ENCODE measurements around the gene CLK1. TPM values are rescaled to one million over a fixed set of nuclear protein-coding genes. Genes with fewer than 3 reads are reported as not detected.
A peak's percentile ranks its signal among the peaks of the same experiment; 100 is the strongest.

CLK1 gene
- total and polyA plus RNA-seq, 2 of the 13 experiments (the other 11 are each of a cell fraction or from before 2014, with no cell fraction given) = 66.6 to 101 TPM

DNA sequence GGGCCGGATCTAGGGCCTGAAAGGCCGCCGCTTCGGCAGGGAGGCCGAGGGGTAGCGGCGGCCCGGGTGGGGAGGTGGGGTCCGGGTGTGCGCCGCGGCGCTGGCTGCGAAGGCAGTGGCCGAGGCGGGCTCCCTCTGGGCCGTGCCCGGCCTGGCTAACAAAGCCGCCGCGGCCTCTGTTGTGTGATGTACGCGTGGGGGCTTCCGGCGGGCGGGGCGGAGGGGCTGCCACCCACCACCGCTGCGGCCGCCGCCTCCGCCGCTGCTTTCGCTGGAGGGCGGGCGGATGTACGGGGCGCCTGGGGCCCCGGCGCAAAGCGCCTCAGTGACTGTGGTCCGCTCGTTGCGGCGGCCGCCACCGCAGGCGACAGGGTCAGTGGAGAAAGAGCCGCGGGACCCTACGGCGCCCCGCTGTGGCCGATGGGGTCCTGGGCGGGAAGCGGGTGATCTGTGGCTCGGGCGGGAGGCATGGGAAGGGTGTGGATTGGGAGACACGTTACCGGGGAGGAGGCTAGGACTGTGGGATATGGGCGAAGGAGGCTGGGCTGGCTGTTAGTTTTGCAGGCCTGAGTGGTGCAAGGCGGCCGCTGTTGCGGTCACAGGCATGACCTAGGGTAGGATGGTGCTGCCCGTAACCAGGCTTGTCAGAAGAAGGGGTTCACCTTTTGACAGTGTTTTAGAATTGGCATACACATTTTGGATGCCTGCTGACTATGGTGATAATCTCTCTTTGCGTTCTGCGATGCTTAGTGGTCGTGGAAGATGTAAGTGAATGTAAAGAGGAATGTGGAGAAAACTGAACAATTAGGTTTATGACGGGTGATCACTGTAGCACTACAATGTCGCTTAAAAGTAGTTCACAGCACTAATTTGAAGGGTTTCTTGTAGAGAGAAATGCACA, 52.1 kb downstream of the CLK1 start (continued):
- TF ChIP-seq, protein P1, sequence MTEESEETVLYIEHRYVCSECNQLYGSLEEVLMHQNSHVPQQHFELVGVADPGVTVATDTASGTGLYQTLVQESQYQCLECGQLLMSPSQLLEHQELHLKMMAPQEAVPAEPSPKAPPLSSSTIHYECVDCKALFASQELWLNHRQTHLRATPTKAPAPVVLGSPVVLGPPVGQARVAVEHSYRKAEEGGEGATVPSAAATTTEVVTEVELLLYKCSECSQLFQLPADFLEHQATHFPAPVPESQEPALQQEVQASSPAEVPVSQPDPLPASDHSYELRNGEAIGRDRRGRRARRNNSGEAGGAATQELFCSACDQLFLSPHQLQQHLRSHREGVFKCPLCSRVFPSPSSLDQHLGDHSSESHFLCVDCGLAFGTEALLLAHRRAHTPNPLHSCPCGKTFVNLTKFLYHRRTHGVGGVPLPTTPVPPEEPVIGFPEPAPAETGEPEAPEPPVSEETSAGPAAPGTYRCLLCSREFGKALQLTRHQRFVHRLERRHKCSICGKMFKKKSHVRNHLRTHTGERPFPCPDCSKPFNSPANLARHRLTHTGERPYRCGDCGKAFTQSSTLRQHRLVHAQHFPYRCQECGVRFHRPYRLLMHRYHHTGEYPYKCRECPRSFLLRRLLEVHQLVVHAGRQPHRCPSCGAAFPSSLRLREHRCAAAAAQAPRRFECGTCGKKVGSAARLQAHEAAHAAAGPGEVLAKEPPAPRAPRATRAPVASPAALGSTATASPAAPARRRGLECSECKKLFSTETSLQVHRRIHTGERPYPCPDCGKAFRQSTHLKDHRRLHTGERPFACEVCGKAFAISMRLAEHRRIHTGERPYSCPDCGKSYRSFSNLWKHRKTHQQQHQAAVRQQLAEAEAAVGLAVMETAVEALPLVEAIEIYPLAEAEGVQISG (CRISPR knock-in tag; IDR thresholded peaks at IDR 0.05) = peak; percentile 82
- TF ChIP-seq TAF15 (IDR thresholded peaks at IDR 0.05; ENCODE audit: low read depth, low read length, poor library complexity, severe bottlenecking) (peak; percentile 14), ZNF143 (CRISPR knock-in tag; IDR thresholded peaks at IDR 0.05) (no peak), FOXJ3 (CRISPR knock-in tag; IDR thresholded peaks at IDR 0.05; ENCODE audit: borderline replicate concordance) (no peak), TARDBP (CRISPR knock-in tag; IDR thresholded peaks at IDR 0.05) (peak; percentile 3; the same call in 1 of the 2 replicates), BORCS8-MEF2B (CRISPR knock-in tag; IDR thresholded peaks at IDR 0.05) (no peak), JDP2 (CRISPR knock-in tag; IDR thresholded peaks at IDR 0.05; ENCODE audit: borderline replicate concordance) (no peak; the same call in 1 of the 2 replicates), ZNF234 (CRISPR knock-in tag; conservative IDR thresholded peaks at IDR 0.05) (no peak), JARID2 (CRISPR knock-in tag; IDR thresholded peaks at IDR 0.05; ENCODE audit: insufficient replicate concordance) (no peak), ETV5 (CRISPR knock-in tag; IDR thresholded peaks at IDR 0.05; ENCODE audit: borderline replicate concordance) (no peak)
- TF ChIP-seq, protein P2, sequence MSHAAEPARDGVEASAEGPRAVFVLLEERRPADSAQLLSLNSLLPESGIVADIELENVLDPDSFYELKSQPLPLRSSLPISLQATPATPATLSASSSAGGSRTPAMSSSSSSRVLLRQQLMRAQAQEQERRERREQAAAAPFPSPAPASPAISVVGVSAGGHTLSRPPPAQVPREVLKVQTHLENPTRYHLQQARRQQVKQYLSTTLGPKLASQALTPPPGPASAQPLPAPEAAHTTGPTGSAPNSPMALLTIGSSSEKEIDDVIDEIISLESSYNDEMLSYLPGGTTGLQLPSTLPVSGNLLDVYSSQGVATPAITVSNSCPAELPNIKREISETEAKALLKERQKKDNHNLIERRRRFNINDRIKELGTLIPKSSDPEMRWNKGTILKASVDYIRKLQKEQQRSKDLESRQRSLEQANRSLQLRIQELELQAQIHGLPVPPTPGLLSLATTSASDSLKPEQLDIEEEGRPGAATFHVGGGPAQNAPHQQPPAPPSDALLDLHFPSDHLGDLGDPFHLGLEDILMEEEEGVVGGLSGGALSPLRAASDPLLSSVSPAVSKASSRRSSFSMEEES (CRISPR knock-in tag; IDR thresholded peaks at IDR 0.05) = no peak
- TF ChIP-seq, protein P3, sequence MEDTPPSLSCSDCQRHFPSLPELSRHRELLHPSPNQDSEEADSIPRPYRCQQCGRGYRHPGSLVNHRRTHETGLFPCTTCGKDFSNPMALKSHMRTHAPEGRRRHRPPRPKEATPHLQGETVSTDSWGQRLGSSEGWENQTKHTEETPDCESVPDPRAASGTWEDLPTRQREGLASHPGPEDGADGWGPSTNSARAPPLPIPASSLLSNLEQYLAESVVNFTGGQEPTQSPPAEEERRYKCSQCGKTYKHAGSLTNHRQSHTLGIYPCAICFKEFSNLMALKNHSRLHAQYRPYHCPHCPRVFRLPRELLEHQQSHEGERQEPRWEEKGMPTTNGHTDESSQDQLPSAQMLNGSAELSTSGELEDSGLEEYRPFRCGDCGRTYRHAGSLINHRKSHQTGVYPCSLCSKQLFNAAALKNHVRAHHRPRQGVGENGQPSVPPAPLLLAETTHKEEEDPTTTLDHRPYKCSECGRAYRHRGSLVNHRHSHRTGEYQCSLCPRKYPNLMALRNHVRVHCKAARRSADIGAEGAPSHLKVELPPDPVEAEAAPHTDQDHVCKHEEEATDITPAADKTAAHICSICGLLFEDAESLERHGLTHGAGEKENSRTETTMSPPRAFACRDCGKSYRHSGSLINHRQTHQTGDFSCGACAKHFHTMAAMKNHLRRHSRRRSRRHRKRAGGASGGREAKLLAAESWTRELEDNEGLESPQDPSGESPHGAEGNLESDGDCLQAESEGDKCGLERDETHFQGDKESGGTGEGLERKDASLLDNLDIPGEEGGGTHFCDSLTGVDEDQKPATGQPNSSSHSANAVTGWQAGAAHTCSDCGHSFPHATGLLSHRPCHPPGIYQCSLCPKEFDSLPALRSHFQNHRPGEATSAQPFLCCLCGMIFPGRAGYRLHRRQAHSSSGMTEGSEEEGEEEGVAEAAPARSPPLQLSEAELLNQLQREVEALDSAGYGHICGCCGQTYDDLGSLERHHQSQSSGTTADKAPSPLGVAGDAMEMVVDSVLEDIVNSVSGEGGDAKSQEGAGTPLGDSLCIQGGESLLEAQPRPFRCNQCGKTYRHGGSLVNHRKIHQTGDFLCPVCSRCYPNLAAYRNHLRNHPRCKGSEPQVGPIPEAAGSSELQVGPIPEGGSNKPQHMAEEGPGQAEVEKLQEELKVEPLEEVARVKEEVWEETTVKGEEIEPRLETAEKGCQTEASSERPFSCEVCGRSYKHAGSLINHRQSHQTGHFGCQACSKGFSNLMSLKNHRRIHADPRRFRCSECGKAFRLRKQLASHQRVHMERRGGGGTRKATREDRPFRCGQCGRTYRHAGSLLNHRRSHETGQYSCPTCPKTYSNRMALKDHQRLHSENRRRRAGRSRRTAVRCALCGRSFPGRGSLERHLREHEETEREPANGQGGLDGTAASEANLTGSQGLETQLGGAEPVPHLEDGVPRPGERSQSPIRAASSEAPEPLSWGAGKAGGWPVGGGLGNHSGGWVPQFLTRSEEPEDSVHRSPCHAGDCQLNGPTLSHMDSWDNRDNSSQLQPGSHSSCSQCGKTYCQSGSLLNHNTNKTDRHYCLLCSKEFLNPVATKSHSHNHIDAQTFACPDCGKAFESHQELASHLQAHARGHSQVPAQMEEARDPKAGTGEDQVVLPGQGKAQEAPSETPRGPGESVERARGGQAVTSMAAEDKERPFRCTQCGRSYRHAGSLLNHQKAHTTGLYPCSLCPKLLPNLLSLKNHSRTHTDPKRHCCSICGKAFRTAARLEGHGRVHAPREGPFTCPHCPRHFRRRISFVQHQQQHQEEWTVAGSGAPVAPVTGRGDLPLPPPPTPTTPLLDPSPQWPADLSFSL (CRISPR knock-in tag; IDR thresholded peaks at IDR 0.05) = no peak
- TF ChIP-seq, protein P4, sequence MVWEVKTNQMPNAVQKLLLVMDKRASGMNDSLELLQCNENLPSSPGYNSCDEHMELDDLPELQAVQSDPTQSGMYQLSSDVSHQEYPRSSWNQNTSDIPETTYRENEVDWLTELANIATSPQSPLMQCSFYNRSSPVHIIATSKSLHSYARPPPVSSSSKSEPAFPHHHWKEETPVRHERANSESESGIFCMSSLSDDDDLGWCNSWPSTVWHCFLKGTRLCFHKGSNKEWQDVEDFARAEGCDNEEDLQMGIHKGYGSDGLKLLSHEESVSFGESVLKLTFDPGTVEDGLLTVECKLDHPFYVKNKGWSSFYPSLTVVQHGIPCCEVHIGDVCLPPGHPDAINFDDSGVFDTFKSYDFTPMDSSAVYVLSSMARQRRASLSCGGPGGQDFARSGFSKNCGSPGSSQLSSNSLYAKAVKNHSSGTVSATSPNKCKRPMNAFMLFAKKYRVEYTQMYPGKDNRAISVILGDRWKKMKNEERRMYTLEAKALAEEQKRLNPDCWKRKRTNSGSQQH (CRISPR knock-in tag; IDR thresholded peaks at IDR 0.05; ENCODE audit: low read depth) = peak; percentile 77; the same call in 1 of the 2 replicates
- TF ChIP-seq, protein P5, sequence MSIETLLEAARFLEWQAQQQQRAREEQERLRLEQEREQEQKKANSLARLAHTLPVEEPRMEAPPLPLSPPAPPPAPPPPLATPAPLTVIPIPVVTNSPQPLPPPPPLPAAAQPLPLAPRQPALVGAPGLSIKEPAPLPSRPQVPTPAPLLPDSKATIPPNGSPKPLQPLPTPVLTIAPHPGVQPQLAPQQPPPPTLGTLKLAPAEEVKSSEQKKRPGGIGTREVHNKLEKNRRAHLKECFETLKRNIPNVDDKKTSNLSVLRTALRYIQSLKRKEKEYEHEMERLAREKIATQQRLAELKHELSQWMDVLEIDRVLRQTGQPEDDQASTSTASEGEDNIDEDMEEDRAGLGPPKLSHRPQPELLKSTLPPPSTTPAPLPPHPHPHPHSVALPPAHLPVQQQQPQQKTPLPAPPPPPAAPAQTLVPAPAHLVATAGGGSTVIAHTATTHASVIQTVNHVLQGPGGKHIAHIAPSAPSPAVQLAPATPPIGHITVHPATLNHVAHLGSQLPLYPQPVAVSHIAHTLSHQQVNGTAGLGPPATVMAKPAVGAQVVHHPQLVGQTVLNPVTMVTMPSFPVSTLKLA (IDR thresholded peaks at IDR 0.05) = no peak
